Endothelial cell of umbilical vein (primary cell): Measurements from ENCODE around the gene CDX2.

Source experiments
- EZH2 ChIP-seq: IDR thresholded peaks from 2 replicates; pipeline ENCODE4 v1.6.1; 2012; ENCODE audit warnings: borderline replicate concordance, low read depth, mild to moderate bottlenecking, moderate library complexity, low read length, inconsistent platforms; ENCODE audit not compliant: severe bottlenecking
- FOS ChIP-seq: IDR thresholded peaks from 2 replicates; pipeline ENCODE4 v1.6.1; 2011; ENCODE audit warnings: mild to moderate bottlenecking, low read length, moderate library complexity, borderline replicate concordance; ENCODE audit not compliant: insufficient read depth
- GATA2 ChIP-seq: IDR thresholded peaks from 2 replicates; pipeline ENCODE4 v1.7.0; 2011; ENCODE audit warnings: low read depth, mild to moderate bottlenecking, moderate library complexity, mixed read lengths, low read length; ENCODE audit not compliant: insufficient read length, insufficient read depth
- JUN ChIP-seq: IDR thresholded peaks from 2 replicates; pipeline ENCODE4 v1.6.1; 2011; ENCODE audit warnings: borderline replicate concordance, low read depth; ENCODE audit not compliant: insufficient read length, insufficient read depth
- MYC ChIP-seq: IDR thresholded peaks from one replicate; pipeline ENCODE4 v1.6.1; 2011; ENCODE audit warnings: mild to moderate bottlenecking, low read depth, low read length
- POLR2A ChIP-seq: IDR thresholded peaks from 2 replicates; pipeline ENCODE4 v1.6.1; 2012; ENCODE audit warnings: low read depth, mild to moderate bottlenecking, control low read depth, low read length
- POLR2AphosphoS5 ChIP-seq: IDR thresholded peaks from 2 replicates; pipeline ENCODE4 v1.6.1; 2012; ENCODE audit warnings: low read depth, mild to moderate bottlenecking, control low read depth, low read length, moderate library complexity; ENCODE audit not compliant: insufficient read depth
- TF ChIP-seq, protein P1 (sequence below), 2 donors: IDR thresholded peaks; 1 replicate in 1 of 2; 2 replicates in 1 of 2; pipeline ENCODE4 v1.5.1; 2011; ENCODE audit warnings: low read length in 2 of 2, mild to moderate bottlenecking in 2 of 2, moderate library complexity in 2 of 2, control low read depth in 1 of 2, inconsistent platforms in 1 of 2, low read depth in 1 of 2; ENCODE audit not compliant: insufficient read depth in 1 of 2; ENCODE audit errors: extremely low read depth in 1 of 2
- TF ChIP-seq, protein P2 (sequence below): IDR thresholded peaks from 2 replicates; pipeline ENCODE4 v1.6.1; 2011; ENCODE audit not compliant: insufficient read depth, insufficient read length

DNA sequence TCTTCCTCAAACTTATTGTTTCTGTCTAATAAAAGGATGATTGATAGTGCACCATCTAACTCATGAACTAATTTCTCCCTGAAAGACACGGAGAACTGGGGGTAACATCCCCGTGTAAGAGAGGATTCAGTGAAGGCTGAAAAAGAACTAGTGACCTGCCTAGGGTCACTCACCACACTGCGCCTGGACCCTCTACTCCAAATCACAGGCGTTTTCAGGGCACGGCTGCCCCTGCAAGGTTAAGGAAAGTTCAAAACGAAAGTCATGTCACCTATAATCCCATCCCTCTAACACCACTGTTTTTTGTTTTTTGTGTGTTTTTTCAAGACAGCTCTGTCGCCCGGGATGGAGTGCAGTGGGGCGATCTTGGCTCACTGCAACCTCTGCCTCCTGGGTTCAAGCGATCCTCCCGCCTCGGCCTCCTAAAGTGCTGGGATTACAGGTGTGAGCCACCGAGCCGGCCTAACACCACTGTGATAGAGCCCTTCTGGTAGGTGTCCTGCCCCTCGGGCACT lies 10.7 kb upstream of the CDX2 start:
- no peak for TF ChIP-seq FOS
- TF ChIP-seq, protein P1, sequence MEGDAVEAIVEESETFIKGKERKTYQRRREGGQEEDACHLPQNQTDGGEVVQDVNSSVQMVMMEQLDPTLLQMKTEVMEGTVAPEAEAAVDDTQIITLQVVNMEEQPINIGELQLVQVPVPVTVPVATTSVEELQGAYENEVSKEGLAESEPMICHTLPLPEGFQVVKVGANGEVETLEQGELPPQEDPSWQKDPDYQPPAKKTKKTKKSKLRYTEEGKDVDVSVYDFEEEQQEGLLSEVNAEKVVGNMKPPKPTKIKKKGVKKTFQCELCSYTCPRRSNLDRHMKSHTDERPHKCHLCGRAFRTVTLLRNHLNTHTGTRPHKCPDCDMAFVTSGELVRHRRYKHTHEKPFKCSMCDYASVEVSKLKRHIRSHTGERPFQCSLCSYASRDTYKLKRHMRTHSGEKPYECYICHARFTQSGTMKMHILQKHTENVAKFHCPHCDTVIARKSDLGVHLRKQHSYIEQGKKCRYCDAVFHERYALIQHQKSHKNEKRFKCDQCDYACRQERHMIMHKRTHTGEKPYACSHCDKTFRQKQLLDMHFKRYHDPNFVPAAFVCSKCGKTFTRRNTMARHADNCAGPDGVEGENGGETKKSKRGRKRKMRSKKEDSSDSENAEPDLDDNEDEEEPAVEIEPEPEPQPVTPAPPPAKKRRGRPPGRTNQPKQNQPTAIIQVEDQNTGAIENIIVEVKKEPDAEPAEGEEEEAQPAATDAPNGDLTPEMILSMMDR (IDR thresholded peaks at IDR 0.05; ENCODE audit: extremely low read depth in 1 of 2, insufficient read depth in 1 of 2, low read depth in 1 of 2, low read length in 2 of 2), result no peak
- peak; percentile 72 for TF ChIP-seq EZH2
- TF ChIP-seq POLR2AphosphoS5, result no peak
- TF ChIP-seq POLR2A, result no peak
- TF ChIP-seq, protein P2, sequence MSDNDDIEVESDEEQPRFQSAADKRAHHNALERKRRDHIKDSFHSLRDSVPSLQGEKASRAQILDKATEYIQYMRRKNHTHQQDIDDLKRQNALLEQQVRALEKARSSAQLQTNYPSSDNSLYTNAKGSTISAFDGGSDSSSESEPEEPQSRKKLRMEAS, result no peak
- no peak for TF ChIP-seq JUN
- no peak for TF ChIP-seq MYC
- no peak for TF ChIP-seq GATA2
